ENCODE data around the gene MYT1. TPM values are rescaled to one million over a fixed set of nuclear protein-coding genes. Genes with fewer than 3 reads are reported as not detected.

Gene MYT1
- polyA plus RNA-seq, 1 donor from 2014 or later = not detected

GRCh38 chr20:64146301-64146935 lies 17.8 kb upstream of the MYT1 start:
- Mint-ChIP-seq H3K4me3 (no peak overlapping the region), H3K27me3 (no peaks in the 10 kb centered on the region), H3K4me1 (no peaks in the 10 kb centered on the region), H3K36me3 (no peaks in the 10 kb centered on the region), H3K9me3 (peaks cover 2 to 11% (median 4%) of the 10 kb centered on the region in 3 donors), H3K27ac (no peak overlapping the region)

GRCh38 chr20:64146936-64147477 lies 17.2 kb upstream of the MYT1 start:
- Mint-ChIP-seq H3K27ac (no peak overlapping the region), H3K4me3 (no peak overlapping the region), H3K4me1 (no peaks in the 10 kb centered on the region), H3K36me3 (no peaks in the 10 kb centered on the region), H3K9me3 (peaks cover 2 to 11% (median 4%) of the 10 kb centered on the region in 3 donors), H3K27me3 (no peaks in the 10 kb centered on the region)

- no peaks in the 10 kb centered on the region for H3K4me1 Mint-ChIP-seq
- no peak overlapping the region for H3K27ac Mint-ChIP-seq
Measured at GRCh38 chr20:64148581-64148980, 15.7 kb upstream of the MYT1 start.

GRCh38 chr20:64149141-64149540 lies 15.1 kb upstream of the MYT1 start:
- H3K4me1 Mint-ChIP-seq = no peaks in the 10 kb centered on the region
- H3K27ac Mint-ChIP-seq = no peak overlapping the region
- peaks cover 3 to 11% (median 4%) of the 10 kb centered on the region in 3 donors for H3K9me3 Mint-ChIP-seq
- H3K27me3 Mint-ChIP-seq = no peaks in the 10 kb centered on the region
- H3K36me3 Mint-ChIP-seq = no peaks in the 10 kb centered on the region
- no peak overlapping the region for H3K4me3 Mint-ChIP-seq

More at GRCh38 chr20:64148581-64148980, 15.7 kb upstream of the MYT1 start:
- no peak overlapping the region for H3K4me3 Mint-ChIP-seq
- no peaks in the 10 kb centered on the region for H3K27me3 Mint-ChIP-seq
- no peaks in the 10 kb centered on the region for H3K36me3 Mint-ChIP-seq
- peaks cover 2 to 11% (median 4%) of the 10 kb centered on the region in 3 donors for H3K9me3 Mint-ChIP-seq

- H3K27me3 Mint-ChIP-seq = no peaks in the 10 kb centered on the region
- H3K27ac Mint-ChIP-seq = no peak overlapping the region
- H3K4me3 Mint-ChIP-seq = no peak overlapping the region
- H3K9me3 Mint-ChIP-seq = peaks cover 0 to 3% (median 2%) of the 10 kb centered on the region in 3 donors
- no peaks in the 10 kb centered on the region for H3K36me3 Mint-ChIP-seq
- no peaks in the 10 kb centered on the region for H3K4me1 Mint-ChIP-seq
Measured at GRCh38 chr20:64149809-64150560, 14.3 kb upstream of the MYT1 start.

- Mint-ChIP-seq H3K27ac (no peak overlapping the region), H3K36me3 (peaks cover 2% of the 10 kb centered on the region), H3K27me3 (no peaks in the 10 kb centered on the region), H3K9me3 (peaks cover 0 to 2% (median 0%) of the 10 kb centered on the region in 3 donors), H3K4me1 (no peaks in the 10 kb centered on the region), H3K4me3 (no peak overlapping the region)
Measured at GRCh38 chr20:64150756-64151632, 13.3 kb upstream of the MYT1 start.

- Mint-ChIP-seq H3K27me3 (no peaks in the 10 kb centered on the region), H3K4me1 (no peaks in the 10 kb centered on the region), H3K4me3 (no peak overlapping the region), H3K36me3 (peaks cover 2% of the 10 kb centered on the region), H3K27ac (no peak overlapping the region), H3K9me3 (peaks cover 0 to 2% (median 0%) of the 10 kb centered on the region in 3 donors)
Measured at GRCh38 chr20:64151633-64152530, 12.4 kb upstream of the MYT1 start.

- H3K9me3 Mint-ChIP-seq = peaks cover 0 to 2% (median 0%) of the 10 kb centered on the region in 3 donors
- H3K4me3 Mint-ChIP-seq = no peak overlapping the region
- peaks cover 2% of the 10 kb centered on the region for H3K36me3 Mint-ChIP-seq
- H3K27me3 Mint-ChIP-seq = no peaks in the 10 kb centered on the region
- H3K27ac Mint-ChIP-seq = peak overlapping the region in 1 of 3 donors; percentile 21
- no peaks in the 10 kb centered on the region for H3K4me1 Mint-ChIP-seq
Measured at GRCh38 chr20:64152906-64153305, 11.3 kb upstream of the MYT1 start.

- Mint-ChIP-seq H3K4me1 (no peaks in the 10 kb centered on the region), H3K36me3 (peaks cover 2% of the 10 kb centered on the region), H3K4me3 (no peak overlapping the region), H3K9me3 (peaks cover 0 to 2% (median 0%) of the 10 kb centered on the region in 3 donors), H3K27ac (no peak overlapping the region), H3K27me3 (no peaks in the 10 kb centered on the region)
Measured at GRCh38 chr20:64153410-64153809, 10.8 kb upstream of the MYT1 start.

GRCh38 chr20:64153861-64154589 lies 10.2 kb upstream of the MYT1 start:
- H3K36me3 Mint-ChIP-seq = peaks cover 2% of the 10 kb centered on the region
- H3K4me1 Mint-ChIP-seq = no peaks in the 10 kb centered on the region
- no peak overlapping the region for H3K27ac Mint-ChIP-seq
- H3K4me3 Mint-ChIP-seq = no peak overlapping the region
- H3K9me3 Mint-ChIP-seq = peaks cover 0 to 2% (median 0%) of the 10 kb centered on the region in 3 donors
- H3K27me3 Mint-ChIP-seq = peaks cover 2% of the 10 kb centered on the region

- peaks cover 0 to 2% (median 0%) of the 10 kb centered on the region in 3 donors for H3K9me3 Mint-ChIP-seq
- no peak overlapping the region for H3K4me3 Mint-ChIP-seq
- no peak overlapping the region for H3K27ac Mint-ChIP-seq
- H3K36me3 Mint-ChIP-seq = peaks cover 2% of the 10 kb centered on the region
- no peaks in the 10 kb centered on the region for H3K4me1 Mint-ChIP-seq
- peaks cover 7% of the 10 kb centered on the region for H3K27me3 Mint-ChIP-seq
Measured at GRCh38 chr20:64154590-64155257, 9.5 kb upstream of the MYT1 start.

- H3K9me3 Mint-ChIP-seq = peaks cover 0 to 2% (median 0%) of the 10 kb centered on the region in 3 donors
- no peaks in the 10 kb centered on the region for H3K4me1 Mint-ChIP-seq
- H3K27ac Mint-ChIP-seq = no peak overlapping the region
- H3K36me3 Mint-ChIP-seq = peaks cover 2% of the 10 kb centered on the region
- H3K4me3 Mint-ChIP-seq = no peak overlapping the region
- peaks cover 7% of the 10 kb centered on the region for H3K27me3 Mint-ChIP-seq
Measured at GRCh38 chr20:64155258-64156135, 8.8 kb upstream of the MYT1 start.

Data from IgD-negative memory B cell (primary cell).